GM18505 (cell line): ENCODE results near the gene C20orf204.

Experiments
- ATAC-seq: cut with Tn5 transposase; IDR thresholded peaks from one replicate; pipeline ENCODE4 v1.9.1; 2021; ENCODE audit not compliant: unreplicated experiment
- POLR2A ChIP-seq: IDR thresholded peaks from 4 replicates; pipeline ENCODE4 v1.6.1; 2011; ENCODE audit warnings: borderline replicate concordance; ENCODE audit not compliant: insufficient read depth, insufficient read length; ENCODE audit errors: extremely low read depth

Gene C20orf204

DNA sequence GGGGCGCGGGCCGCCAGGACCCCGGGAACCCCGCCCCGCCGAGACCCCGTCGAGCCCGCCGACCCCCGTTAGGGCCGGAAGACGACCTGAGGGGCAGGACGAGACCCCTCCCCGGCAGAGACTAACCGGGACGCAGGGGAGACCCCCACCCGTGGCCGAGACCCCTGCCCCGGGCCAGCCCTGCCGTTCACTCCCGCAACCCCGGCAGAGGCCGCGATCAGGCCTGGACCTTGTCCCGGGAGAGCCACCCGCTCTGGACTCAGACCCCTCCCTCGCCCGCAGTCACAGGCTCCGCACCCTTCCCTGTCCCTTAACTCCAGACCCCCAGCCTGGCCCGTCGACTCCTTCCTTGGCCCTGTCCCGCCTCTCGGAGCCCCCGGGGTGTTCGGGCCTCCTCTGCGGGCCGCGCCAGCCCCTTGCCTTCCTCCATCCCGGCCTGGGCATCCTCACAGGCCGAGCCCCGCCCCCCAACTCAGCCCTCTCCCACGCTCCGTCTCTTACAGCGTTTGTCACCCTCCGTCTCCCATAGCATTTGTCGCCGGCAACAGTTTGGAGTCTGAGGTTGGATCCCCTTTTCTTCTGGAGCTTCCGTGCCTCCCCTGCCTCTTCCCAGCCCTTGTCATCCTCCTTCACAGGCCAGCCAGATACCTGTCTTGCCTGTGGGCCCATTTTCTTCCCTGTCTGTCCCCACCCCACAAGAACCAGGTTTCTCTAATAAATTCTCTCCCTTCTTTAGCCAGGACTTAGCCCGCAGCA, 27.6 kb downstream of the C20orf204 start:
- no peak for TF ChIP-seq POLR2A
- no peak for ATAC-seq

DNA sequence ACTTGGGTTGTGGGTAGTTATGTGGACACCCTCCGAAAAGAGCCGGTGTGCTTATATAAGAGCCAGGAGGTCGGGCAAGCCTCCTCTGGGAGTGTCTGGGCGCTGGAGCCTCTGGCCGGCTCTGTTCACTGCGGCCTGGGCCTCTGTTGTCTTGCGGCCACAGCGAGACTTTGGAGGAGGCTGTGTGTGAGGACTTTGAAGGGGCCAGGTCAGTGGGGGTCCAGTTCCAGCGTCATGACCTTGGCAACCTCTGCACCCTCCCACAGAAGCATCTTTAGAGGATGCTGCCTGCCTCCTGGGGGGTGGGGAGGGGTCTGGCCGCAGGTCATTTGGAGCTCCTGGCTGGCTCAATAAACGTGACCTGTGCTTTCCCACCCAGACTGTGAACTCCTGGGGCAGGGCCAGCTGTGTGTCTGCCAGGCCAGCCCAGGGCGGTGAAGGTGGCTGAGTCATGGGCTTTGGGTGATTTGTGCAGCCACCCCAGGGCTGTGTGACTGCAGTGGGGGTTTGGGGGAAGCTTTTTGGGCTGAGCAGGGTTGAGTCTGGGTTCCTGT, 28.2 kb downstream of the C20orf204 start:
- no peak for ATAC-seq
- no peak for TF ChIP-seq POLR2A

DNA sequence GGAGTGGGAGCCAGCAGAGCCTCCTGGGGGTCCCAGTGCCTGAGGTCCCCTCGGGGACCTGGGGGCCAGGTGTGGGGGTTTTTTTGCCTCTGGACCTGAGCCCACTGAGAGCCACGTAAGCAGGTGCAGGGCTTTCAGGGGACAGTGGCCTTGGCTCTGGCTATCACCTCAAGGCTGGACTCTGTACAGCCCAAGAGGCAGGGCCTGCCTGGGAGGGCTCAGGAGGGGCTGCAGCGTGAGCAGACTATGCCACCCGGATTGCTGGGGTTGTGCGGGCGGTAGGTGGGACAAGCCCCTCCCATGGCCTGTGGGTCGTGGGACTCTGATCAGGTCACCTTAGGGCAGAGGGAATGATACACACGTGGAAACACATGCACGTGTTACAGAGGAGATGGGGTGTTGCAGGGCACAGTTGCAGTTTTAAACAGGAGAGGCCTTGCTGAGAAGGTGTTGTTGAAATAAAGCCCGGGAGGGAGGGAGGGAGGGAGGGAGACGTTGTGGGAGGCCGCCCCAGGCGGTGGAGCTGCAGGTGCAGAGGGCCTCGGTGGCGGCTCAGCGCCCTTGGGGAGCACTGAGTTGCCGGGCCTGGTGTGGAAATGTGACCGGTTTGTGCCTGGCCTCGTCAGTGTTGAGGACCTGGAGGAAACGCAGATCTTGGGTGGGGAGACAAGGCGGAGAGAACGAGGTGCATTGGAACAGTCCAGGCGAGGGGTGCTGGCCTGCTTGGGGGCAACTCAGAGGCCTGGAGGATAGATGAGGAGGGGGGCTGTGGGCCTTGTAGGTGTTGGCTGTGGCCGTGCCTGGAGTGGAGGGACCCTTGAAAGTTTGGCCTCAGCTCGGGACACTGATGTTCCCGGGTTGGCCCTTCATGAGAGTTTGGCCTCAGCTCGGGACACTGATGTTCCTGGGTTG, 29.3 kb downstream of the C20orf204 start:
- TF ChIP-seq POLR2A, result peak; percentile 3
- ATAC-seq, result no peak

DNA sequence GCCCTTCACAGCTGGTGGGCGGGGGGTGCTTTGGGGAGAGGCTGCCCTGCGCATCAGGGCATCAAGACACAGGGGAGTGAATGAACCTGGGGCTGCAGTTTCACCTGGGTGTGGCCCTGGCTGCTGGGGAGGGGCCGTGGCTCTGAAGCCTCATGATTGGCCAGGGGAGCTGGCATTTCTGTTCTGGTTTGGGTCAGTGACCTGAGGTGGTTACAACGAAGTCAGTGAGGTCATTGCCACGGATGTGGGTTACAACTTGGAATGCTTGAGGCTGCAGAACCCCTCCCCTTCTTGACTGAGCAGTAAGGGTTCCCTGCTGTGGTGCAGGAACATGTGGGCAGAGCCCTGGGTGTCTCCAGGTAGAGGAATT, 30.0 kb downstream of the C20orf204 start:
- no peak for ATAC-seq
- peak; percentile 36 for TF ChIP-seq POLR2A

DNA sequence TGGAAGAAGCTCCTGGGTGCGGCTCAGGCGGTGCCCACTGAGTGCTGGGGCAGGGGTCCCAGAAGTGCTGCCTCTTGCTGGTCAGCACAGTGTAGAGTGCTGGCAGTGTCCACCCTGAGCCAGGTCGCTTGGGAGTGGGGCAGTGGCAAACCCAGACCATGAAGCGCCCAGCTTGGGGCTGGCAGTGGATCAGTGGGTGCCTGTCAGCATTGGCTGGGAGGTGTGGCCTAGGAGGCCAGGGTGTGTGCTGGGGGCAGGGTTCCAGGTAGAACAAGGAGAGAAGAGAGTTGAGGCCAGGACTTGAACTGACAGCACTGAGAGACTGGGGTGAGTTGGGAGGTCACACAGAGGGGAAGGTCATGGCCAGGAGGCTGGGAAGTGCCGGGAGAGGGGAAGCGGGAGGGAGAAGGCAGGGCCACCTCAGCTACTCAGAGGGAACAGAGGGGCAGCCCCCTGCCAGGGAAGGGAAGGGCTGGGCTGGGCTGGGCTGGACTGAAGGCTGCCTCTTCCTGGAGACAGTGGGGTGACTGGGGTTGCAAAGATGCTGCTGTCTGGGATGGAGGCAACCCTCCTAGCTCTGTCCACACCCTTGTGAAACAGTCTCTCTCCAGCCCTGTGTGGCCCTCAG, 31.1 kb downstream of the C20orf204 start:
- TF ChIP-seq POLR2A, result no peak
- ATAC-seq, result no peak

DNA sequence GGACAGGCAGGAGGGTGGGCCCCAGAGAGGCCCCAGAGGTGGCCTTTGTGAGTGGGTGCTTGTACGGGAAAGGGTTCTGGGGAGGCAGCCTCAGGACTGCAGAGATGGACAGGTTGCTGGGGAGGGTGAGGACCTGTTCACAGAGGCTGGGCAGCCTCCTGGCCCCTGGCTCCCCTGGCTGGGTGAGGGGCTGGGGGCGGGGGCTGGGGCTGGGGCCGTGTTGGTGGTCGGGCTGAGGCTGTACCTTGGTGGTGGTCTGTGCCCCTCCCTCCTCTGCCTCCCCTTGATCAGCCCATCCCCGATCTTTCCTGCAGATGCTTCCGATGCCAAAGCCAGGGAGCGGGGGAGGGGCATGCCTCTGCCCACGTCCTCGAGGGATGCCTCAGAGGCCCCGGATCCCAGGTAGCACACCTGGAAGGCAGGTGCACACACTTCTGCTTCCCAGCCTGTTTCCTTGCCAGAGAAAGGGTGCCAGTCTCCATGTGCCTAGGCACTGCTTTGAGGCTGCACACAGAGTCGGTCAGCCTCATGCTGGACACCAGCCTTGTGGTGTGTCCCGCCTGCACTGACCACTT, 31.8 kb downstream of the C20orf204 start:
- no peak for TF ChIP-seq POLR2A
- no peak for ATAC-seq

DNA sequence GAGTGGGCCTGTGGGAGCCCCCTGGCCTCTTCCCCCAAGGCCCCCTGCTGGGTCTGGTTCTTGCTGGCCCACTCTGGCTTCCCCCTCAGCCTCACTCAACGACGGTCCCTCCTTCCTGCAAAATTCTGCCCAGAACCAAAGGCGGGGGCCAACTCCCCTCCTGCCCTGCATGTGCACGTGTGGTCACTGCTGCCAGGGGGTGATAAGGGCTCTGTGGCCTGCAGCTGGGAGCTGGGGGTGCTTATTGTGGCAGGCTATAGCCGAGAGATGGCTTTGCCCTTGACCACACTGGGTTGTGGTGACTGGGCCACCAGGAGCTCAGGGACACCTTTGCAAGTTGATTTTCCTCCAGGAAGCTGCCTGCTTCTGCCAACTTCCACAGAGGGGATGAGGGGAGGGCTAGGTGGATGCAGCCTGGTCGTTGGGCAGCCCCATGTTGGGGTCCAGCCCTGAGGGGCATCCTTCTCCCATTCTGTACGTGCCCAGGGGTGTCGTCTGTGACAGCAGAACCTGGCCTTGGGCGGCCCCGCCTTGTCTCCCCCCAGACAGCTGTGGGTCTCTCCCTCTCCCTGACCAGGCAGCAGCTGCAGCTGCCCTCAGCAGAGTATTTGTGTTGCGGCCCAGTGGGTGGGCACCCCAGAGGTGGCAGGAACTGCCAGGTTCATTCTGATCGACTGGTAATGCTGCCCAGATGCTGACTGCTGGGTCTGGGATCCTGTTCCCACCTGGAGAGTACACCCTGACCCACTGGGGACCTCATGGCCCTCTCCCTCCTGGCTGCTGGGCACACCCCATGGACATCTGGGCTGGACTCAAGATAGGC, 32.6 kb downstream of the C20orf204 start:
- ATAC-seq, result no peak
- TF ChIP-seq POLR2A, result no peak

DNA sequence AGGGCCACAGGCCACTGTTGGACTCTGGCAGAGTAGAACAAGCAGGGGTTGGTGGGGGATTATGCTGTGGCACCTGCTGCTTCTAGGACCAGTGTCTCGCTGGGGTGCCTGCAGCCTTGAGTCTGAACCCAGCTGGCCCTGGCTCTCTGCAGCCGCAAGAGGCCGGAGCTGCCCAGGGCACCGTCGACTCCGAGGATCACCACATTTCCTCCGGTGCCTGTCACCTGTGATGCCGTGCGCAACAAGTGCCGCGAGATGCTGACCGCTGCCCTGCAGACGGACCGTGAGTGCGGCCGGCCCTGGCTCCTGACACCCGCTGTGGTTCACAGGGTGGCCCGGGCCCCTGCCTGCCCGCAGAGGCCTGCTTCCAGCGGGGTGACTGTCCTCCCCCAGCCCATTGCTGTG, 33.2 kb downstream of the C20orf204 start:
- TF ChIP-seq POLR2A, result no peak
- no peak for ATAC-seq

DNA sequence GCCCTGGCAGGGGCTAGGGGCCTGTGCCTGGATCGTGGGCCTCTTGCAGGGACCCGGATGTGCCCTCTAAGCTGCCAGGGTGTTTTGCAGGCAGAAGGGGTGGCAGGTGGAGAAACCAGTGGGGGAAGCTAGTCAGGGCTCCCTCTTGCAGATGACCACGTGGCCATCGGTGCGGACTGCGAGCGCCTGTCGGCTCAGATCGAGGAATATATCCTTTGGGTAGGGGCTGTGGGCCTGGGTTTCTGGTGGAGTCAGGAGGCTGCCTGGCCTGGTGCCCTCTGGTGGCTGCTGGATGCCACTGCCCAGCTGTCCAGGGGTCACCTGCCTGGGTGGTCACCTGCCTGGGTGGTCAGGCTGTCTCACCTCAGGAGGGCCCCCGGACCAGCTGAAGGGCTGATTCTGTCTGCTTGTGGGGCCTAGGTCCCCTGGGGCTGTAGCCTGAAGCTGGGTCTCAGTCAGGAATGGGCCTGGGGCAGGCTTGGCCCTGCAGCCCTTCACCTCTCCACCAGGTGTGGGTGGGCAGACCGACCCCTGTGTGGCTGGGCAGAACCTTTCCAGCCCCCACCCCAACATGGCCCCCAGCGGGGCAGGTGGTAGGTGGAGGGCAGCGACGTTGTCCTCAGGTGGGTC, 33.7 kb downstream of the C20orf204 start:
- ATAC-seq, result no peak
- no peak for TF ChIP-seq POLR2A

DNA sequence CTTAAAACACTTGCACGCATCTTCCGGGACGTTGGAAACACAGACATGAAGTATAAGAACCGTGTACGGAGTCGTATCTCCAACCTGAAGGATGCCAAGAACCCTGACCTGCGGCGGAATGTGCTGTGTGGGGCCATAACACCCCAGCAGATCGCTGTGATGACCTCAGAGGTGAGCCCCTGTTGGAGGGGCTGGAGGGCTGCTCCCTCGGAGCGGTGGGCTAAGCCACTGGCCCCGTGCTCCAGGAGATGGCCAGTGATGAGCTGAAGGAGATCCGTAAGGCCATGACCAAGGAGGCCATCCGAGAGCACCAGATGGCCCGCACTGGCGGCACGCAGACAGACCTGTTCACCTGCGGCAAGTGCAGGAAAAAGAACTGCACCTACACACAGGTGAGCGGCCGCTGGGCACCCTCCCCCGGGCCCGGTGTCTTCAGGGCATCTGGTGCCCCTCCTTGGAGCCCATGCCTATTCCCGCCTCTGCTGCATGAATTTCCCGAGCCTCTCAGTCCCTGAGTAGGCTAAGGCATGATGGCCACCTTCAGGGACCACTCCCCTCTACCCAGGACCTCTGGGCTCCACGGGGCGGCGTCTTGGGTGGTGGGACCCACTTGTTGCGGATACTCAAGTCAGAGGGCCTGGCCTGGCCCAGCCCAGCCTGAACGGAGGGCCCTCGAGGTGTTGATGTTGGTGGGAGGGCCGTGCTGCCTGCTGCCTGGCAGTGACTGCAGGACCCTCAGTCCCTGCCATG, 34.4 kb downstream of the C20orf204 start:
- TF ChIP-seq POLR2A, result no peak
- ATAC-seq, result no peak

DNA sequence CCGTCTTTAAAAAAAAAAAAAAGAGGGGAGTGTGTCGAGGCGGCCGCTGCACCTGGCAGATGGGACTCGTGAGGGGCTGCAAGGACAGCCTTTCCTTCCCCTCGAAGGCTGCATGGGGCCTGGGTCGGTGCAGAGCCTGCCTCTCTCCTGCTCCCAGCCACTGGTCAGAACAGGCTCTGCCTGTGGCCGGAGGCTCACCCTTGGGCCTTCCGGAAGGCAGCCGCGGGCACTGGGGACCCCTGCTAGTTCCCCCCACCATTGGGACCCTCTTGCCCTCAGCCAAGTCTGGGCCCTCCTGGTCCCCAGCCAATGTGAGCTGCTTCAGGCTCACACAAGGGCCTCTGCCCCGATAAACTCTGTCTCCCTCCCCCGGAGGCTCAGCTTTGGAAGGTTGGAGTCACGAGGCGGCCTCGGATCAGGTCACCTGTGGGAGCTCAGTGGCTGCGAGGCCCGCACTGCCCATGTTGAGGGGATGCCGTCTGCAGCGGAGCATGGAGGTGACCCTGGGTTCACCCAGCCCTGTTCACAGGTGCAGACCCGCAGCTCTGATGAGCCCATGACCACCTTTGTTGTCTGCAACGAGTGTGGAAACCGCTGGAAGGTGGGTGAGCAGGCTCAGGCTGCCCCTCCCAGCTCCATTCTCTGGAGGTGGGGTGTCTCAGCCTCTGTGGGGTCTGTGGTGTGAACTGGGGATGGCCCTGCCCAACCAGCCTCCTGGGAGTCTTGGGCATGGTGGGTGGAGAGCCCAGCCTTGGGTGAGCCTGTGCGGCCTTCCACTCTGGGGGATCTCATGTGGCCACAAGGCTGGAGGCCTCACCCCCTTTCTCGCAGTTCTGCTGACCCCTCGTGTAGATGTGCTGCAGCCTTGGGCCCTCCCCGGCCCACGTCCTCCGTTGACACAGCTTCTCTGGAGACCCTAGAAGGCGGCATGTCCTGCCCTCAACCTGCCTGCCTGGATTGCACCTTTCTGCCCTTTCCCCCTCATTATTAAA, 35.7 kb downstream of the C20orf204 start:
- no peak for ATAC-seq
- TF ChIP-seq POLR2A, result no peak
